BLaER1 treated with 17β-estradiol and CSF1 and Interleukin-3, amounts not matched to agents 10 nM and 100 nM (cell line): Measurements from ENCODE around the gene UMODL1.
"Not testable (repeated sequence)": the region's sequence is repeated elsewhere in the genome, so short reads cannot be mapped to it uniquely, and the experiment has no call there.

Experiments
- H3K27ac ChIP-seq, 11 experiments: shearing (Covaris generic); formaldehyde crosslinking; 2 replicates each; pipeline ENCODE4 v1.8.1; 2022
- H3K27me3 ChIP-seq, 11 experiments: shearing (Covaris generic); formaldehyde crosslinking; 2 replicates each; pipeline ENCODE4 v1.8.1; 2022
- H3K36me3 ChIP-seq, 11 experiments: shearing (Covaris generic); formaldehyde crosslinking; 2 replicates each; pipeline ENCODE4 v1.8.1; 2022
- H3K4me1 ChIP-seq, 10 experiments: shearing (Covaris generic); formaldehyde crosslinking; 2 replicates each; pipeline ENCODE4 v1.8.1; 2022
- H3K4me2 ChIP-seq, 11 experiments: shearing (Covaris generic); formaldehyde crosslinking; 2 replicates each; pipeline ENCODE4 v1.8.1; 2022
- H3K4me3 ChIP-seq, 10 experiments: shearing (Covaris generic); formaldehyde crosslinking; 2 replicates each; pipeline ENCODE4 v1.8.1; 2022
- H3K9ac ChIP-seq, 11 experiments: shearing (Covaris generic); formaldehyde crosslinking; 2 replicates each; pipeline ENCODE4 v1.8.1; 2022
- H3K9me3 ChIP-seq, 11 experiments: shearing (Covaris generic); formaldehyde crosslinking; replicated peaks in 1 of 11; 2 replicates each; pipeline ENCODE4 v1.8.1; 2022
- H4K20me1 ChIP-seq, 11 experiments: shearing (Covaris generic); formaldehyde crosslinking; 2 replicates each; pipeline ENCODE4 v1.8.1; 2022
- Cebpa-rat ChIP-seq, 11 experiments: shearing (Covaris generic); IDR thresholded peaks; 2 replicates each; pipeline ENCODE4 v1.8.1; 2022

UMODL1 gene

GRCh38 chr21:42068256-42068545, 2.9 kb upstream of the UMODL1 start:
- Histone ChIP-seq H3K27me3 (peaks cover 0 to 4% (median 0%) of the 10 kb centered on the region in 11 experiments; a peak in 1 of 22 replicates), H3K36me3 (no peaks in the 10 kb centered on the region)

GRCh38 chr21:42068592-42068991, 2.5 kb upstream of the UMODL1 start:
- peaks cover 0 to 4% (median 0%) of the 10 kb centered on the region in 11 experiments; a peak in 1 of 22 replicates for H3K27me3 ChIP-seq
- H3K4me1 ChIP-seq, result peaks cover 14 to 70% (median 48%) of the 10 kb centered on the region in 10 experiments
- H4K20me1 ChIP-seq, result no peaks in the 10 kb centered on the region
- H3K4me3 ChIP-seq, result no peak overlapping the region
- H3K36me3 ChIP-seq, result no peaks in the 10 kb centered on the region
- no peak overlapping the region for H3K27ac ChIP-seq
- no peak overlapping the region for H3K9ac ChIP-seq
- peak overlapping the region in 3 of 11 experiments; percentile 0 to 30 (median 15); a peak in 1 of 22 replicates for H3K4me2 ChIP-seq
- H3K9me3 ChIP-seq, result no peaks in the 10 kb centered on the region
- no peak for TF ChIP-seq Cebpa-rat (IDR thresholded peaks at IDR 0.05)

More at GRCh38 chr21:42068256-42068545, 2.9 kb upstream of the UMODL1 start:
- Histone ChIP-seq H3K4me3 (no peak overlapping the region), H4K20me1 (no peaks in the 10 kb centered on the region), H3K4me2 (no peak overlapping the region), H3K9me3 (no peaks in the 10 kb centered on the region), H3K27ac (no peak overlapping the region), H3K9ac (no peak overlapping the region), H3K4me1 (peaks cover 14 to 70% (median 48%) of the 10 kb centered on the region in 10 experiments)
- no peak for TF ChIP-seq Cebpa-rat (IDR thresholded peaks at IDR 0.05)

GRCh38 chr21:42069327-42069726, 1.8 kb upstream of the UMODL1 start:
- Histone ChIP-seq H3K36me3 (no peaks in the 10 kb centered on the region), H3K4me2 (0 out of 22 replicates have a peak overlapping the region, but pooled peaks of 2 of the 11 experiments have one; percentile 0 to 15), H3K9ac (no peak overlapping the region), H4K20me1 (no peaks in the 10 kb centered on the region), H3K27ac (no peak overlapping the region), H3K4me3 (no peak overlapping the region), H3K27me3 (peaks cover 0 to 4% (median 0%) of the 10 kb centered on the region in 11 experiments; a peak in 1 of 22 replicates), H3K9me3 (no peaks in the 10 kb centered on the region), H3K4me1 (peaks cover 8 to 70% (median 48%) of the 10 kb centered on the region in 10 experiments)
- no peak for TF ChIP-seq Cebpa-rat (IDR thresholded peaks at IDR 0.05)

- Histone ChIP-seq H3K27ac (no peak overlapping the region), H3K36me3 (no peaks in the 10 kb centered on the region), H3K4me2 (no peak overlapping the region), H4K20me1 (no peaks in the 10 kb centered on the region), H3K9me3 (no peaks in the 10 kb centered on the region), H3K9ac (no peak overlapping the region), H3K4me1 (peaks cover 7 to 69% (median 47%) of the 10 kb centered on the region in 10 experiments; a peak in 18 of 20 replicates), H3K27me3 (peaks cover 0 to 4% (median 0%) of the 10 kb centered on the region in 11 experiments; a peak in 1 of 22 replicates), H3K4me3 (no peak overlapping the region)
- TF ChIP-seq Cebpa-rat (IDR thresholded peaks at IDR 0.05), result no peak
Observed at GRCh38 chr21:42069843-42070242, 1.3 kb upstream of the UMODL1 start.

GRCh38 chr21:42073145-42074099, 2.3 kb downstream of the UMODL1 start:
- H3K4me1 ChIP-seq, result peaks cover 7 to 42% (median 26%) of the 10 kb centered on the region in 10 experiments; a peak in 18 of 20 replicates
- no peaks in the 10 kb centered on the region for H4K20me1 ChIP-seq
- no peak for TF ChIP-seq Cebpa-rat (IDR thresholded peaks at IDR 0.05)
- peak overlapping the region in 3 of 11 experiments; percentile 7 to 14 (median 11); a peak in 1 of 22 replicates for H3K9ac ChIP-seq
- no peak overlapping the region for H3K4me3 ChIP-seq
- H3K27ac ChIP-seq, result no peak overlapping the region
- H3K27me3 ChIP-seq, result peaks cover 0 to 4% (median 0%) of the 10 kb centered on the region in 11 experiments; a peak in 1 of 22 replicates
- H3K4me2 ChIP-seq, result peak overlapping the region; percentile 28 to 87 (median 71); a peak in 21 of 22 replicates
- no peaks in the 10 kb centered on the region for H3K9me3 ChIP-seq
- H3K36me3 ChIP-seq, result no peaks in the 10 kb centered on the region

- H3K9me3 ChIP-seq, result no peaks in the 10 kb centered on the region
- TF ChIP-seq Cebpa-rat (IDR thresholded peaks at IDR 0.05), result no peak
- no peak overlapping the region for H3K27ac ChIP-seq
- no peak overlapping the region for H3K4me2 ChIP-seq
- H3K9ac ChIP-seq, result no peak overlapping the region
- H4K20me1 ChIP-seq, result peaks cover 0 to 13% (median 0%) of the 10 kb centered on the region in 11 experiments; a peak in 2 of 22 replicates
- peaks cover 18 to 45% (median 37%) of the 10 kb centered on the region in 10 experiments; a peak in 18 of 20 replicates for H3K4me1 ChIP-seq
- peaks cover 0 to 4% (median 0%) of the 10 kb centered on the region in 11 experiments; a peak in 1 of 22 replicates for H3K27me3 ChIP-seq
- no peaks in the 10 kb centered on the region for H3K36me3 ChIP-seq
- no peak overlapping the region for H3K4me3 ChIP-seq
Observed at GRCh38 chr21:42075686-42076471, 4.8 kb downstream of the UMODL1 start.

- peaks cover 0 to 13% (median 0%) of the 10 kb centered on the region in 11 experiments; a peak in 4 of 22 replicates for H4K20me1 ChIP-seq
- H3K4me2 ChIP-seq, H3K4me3 ChIP-seq, H3K27ac ChIP-seq, H3K27me3 ChIP-seq, H3K9ac ChIP-seq, H3K9me3 ChIP-seq, H3K36me3 ChIP-seq: not testable (repeated sequence)
- peaks cover 21 to 35% (median 30%) of the 10 kb centered on the region in 10 experiments; a peak in 18 of 20 replicates for H3K4me1 ChIP-seq
Observed at GRCh38 chr21:42077685-42078238, 6.6 kb downstream of the UMODL1 start.

GRCh38 chr21:42078247-42079007, 7.3 kb downstream of the UMODL1 start:
- peaks cover 0 to 13% (median 0%) of the 10 kb centered on the region in 11 experiments; a peak in 4 of 22 replicates for H4K20me1 ChIP-seq
- not testable (repeated sequence) for H3K9ac ChIP-seq, H3K36me3 ChIP-seq, H3K27ac ChIP-seq, H3K9me3 ChIP-seq, H3K4me3 ChIP-seq, H3K27me3 ChIP-seq
- H3K4me2 ChIP-seq, result 0 out of 22 replicates have a peak overlapping the region, but pooled peaks of 2 of the 11 experiments have one; percentile 26 to 41
- H3K4me1 ChIP-seq, result peaks cover 17 to 30% (median 23%) of the 10 kb centered on the region in 10 experiments; a peak in 18 of 20 replicates
